WTC11 (cell line): ENCODE data around the gene ANO10. TPM values are rescaled to one million over a fixed set of nuclear protein-coding genes. Genes with fewer than 3 reads are reported as not detected.

Experiments used
- ATAC-seq: fragments of 200-7000 bp; cut with Tn5 transposase; 2 replicates; pipeline ENCODE4 v1.10.0; 2021; ENCODE audit warnings: mild to moderate bottlenecking, moderate library complexity
- CTCF ChIA-PET: fragments of 300-600 bp; sonication (Branson Sonifier 250); formaldehyde crosslinking; loops from one replicate; lab custom pipeline; 2021; ENCODE audit warnings: antibody characterized with exemption; lab: Charles Lee
- POLR2A ChIA-PET: fragments of 350-600 bp; sonication (Branson Sonifier 250); formaldehyde crosslinking; loops from one replicate; lab custom pipeline; 2021; ENCODE audit warnings: antibody characterized with exemption; lab: Charles Lee
- DNase-seq: peaks from one replicate; pipeline ENCODE4 v3.0.0; 2021; ENCODE audit warnings: low spot score
- H3K27ac Mint-ChIP-seq: 2 replicates; pipeline ENCODE4 v1.8.0; 2021; ENCODE audit warnings: mixed read lengths
- H3K27me3 Mint-ChIP-seq: 2 replicates; pipeline ENCODE4 v1.8.0; 2021; ENCODE audit warnings: low read depth, mild to moderate bottlenecking, moderate library complexity, mixed read lengths
- H3K36me3 Mint-ChIP-seq: 2 replicates; pipeline ENCODE4 v1.8.0; 2021; ENCODE audit warnings: mixed read lengths
- H3K4me1 Mint-ChIP-seq: 2 replicates; pipeline ENCODE4 v1.8.0; 2022; ENCODE audit warnings: mixed read lengths
- H3K4me3 Mint-ChIP-seq: 2 replicates; pipeline ENCODE4 v1.8.0; 2021; ENCODE audit warnings: mild to moderate bottlenecking, moderate library complexity, mixed read lengths
- H3K9me3 Mint-ChIP-seq: 2 replicates; pipeline ENCODE4 v1.8.0; 2021; ENCODE audit warnings: mixed read lengths
- ATF1 ChIP-seq: sonication (generic); formaldehyde crosslinking; IDR thresholded peaks from 2 replicates; pipeline ENCODE4 v1.8.1; 2023; ENCODE audit warnings: mild to moderate bottlenecking, moderate library complexity, missing genetic modification reagents
- EMX1 ChIP-seq: fragments of 250-450 bp; sonication (Bioruptor Pico); IDR thresholded peaks from 2 replicates; pipeline ENCODE4 v1.8.0; 2021; ENCODE audit warnings: mild to moderate bottlenecking
- IRF2 ChIP-seq: sonication (generic); formaldehyde crosslinking; IDR thresholded peaks from 2 replicates; pipeline ENCODE4 v1.8.0; 2022; ENCODE audit warnings: low read depth, missing genetic modification reagents, borderline replicate concordance
- JUN ChIP-seq: sonication (generic); formaldehyde crosslinking; IDR thresholded peaks from 2 replicates; pipeline ENCODE4 v1.8.0; 2023; ENCODE audit warnings: mild to moderate bottlenecking, missing genetic modification reagents
- NFYB ChIP-seq: sonication (generic); formaldehyde crosslinking; conservative IDR thresholded peaks from 2 replicates; pipeline ENCODE4 v1.8.0; 2022; ENCODE audit warnings: low read depth, missing genetic modification reagents
- NR2C2 ChIP-seq: sonication (generic); formaldehyde crosslinking; IDR thresholded peaks from 2 replicates; pipeline ENCODE4 v1.8.0; 2022; ENCODE audit warnings: mild to moderate bottlenecking, missing genetic modification reagents
- NR3C1 ChIP-seq: sonication (generic); formaldehyde crosslinking; conservative IDR thresholded peaks from 2 replicates; pipeline ENCODE4 v1.8.1; 2023; ENCODE audit warnings: low read depth, mild to moderate bottlenecking, missing genetic modification reagents
- OVOL2 ChIP-seq: fragments of 250-450 bp; sonication (Bioruptor Pico); IDR thresholded peaks from 2 replicates; pipeline ENCODE4 v1.9.0; 2021; ENCODE audit warnings: mild to moderate bottlenecking, borderline replicate concordance
- SMAD4 ChIP-seq: sonication (generic); formaldehyde crosslinking; IDR thresholded peaks from 2 replicates; pipeline ENCODE4 v1.8.0; 2022; ENCODE audit warnings: mild to moderate bottlenecking, missing genetic modification reagents
- SOX15 ChIP-seq: fragments of 250-450 bp; sonication (Bioruptor Pico); IDR thresholded peaks from 2 replicates; pipeline ENCODE4 v1.9.0; 2021; ENCODE audit warnings: mild to moderate bottlenecking
- ZBTB21 ChIP-seq: sonication (generic); formaldehyde crosslinking; IDR thresholded peaks from 2 replicates; pipeline ENCODE4 v1.8.1; 2023; ENCODE audit warnings: mild to moderate bottlenecking, missing genetic modification reagents, borderline replicate concordance
- ZNF219 ChIP-seq: sonication (generic); formaldehyde crosslinking; IDR thresholded peaks from 2 replicates; pipeline ENCODE4 v1.8.0; 2023; ENCODE audit warnings: missing genetic modification reagents, mild to moderate bottlenecking, borderline replicate concordance
- ZNF232 ChIP-seq: sonication (generic); formaldehyde crosslinking; IDR thresholded peaks from 2 replicates; pipeline ENCODE4 v1.8.0; 2022; ENCODE audit warnings: mild to moderate bottlenecking, missing genetic modification reagents
- ZNF423 ChIP-seq: fragments of 250-450 bp; sonication (Bioruptor Pico); IDR thresholded peaks from 2 replicates; pipeline ENCODE4 v2.1.2; 2022; ENCODE audit warnings: mild to moderate bottlenecking, moderate library complexity
- total RNA-seq: library from RNA; stranded (reverse); gene quantifications from 3 replicates; pipeline ENCODE4 v1.2.3, GENCODE V29; 2021
- TF ChIP-seq, protein P1 (sequence below): fragments of 250-450 bp; sonication (Bioruptor Pico); conservative IDR thresholded peaks from 2 replicates; pipeline ENCODE4 v1.9.0; 2021; ENCODE audit warnings: mild to moderate bottlenecking
- TF ChIP-seq, protein P2 (sequence below): sonication (generic); formaldehyde crosslinking; IDR thresholded peaks from 2 replicates; pipeline ENCODE4 v1.8.0; 2023; ENCODE audit warnings: mild to moderate bottlenecking, missing genetic modification reagents
- TF ChIP-seq, protein P3 (sequence below): sonication (generic); formaldehyde crosslinking; IDR thresholded peaks from 2 replicates; pipeline ENCODE4 v1.8.1; 2022; ENCODE audit warnings: low read depth, mild to moderate bottlenecking, moderate library complexity, missing genetic modification reagents, borderline replicate concordance
- TF ChIP-seq, protein P4 (sequence below): sonication (generic); formaldehyde crosslinking; IDR thresholded peaks from 2 replicates; pipeline ENCODE4 v1.8.1; 2023; ENCODE audit warnings: mild to moderate bottlenecking, missing genetic modification reagents

The ANO10 gene
- total RNA-seq, 1 experiment from 2014 or later = 35.1 TPM

- Mint-ChIP-seq H3K9me3 (peaks cover 21% of the 10 kb centered on the region), H3K36me3 (peaks cover 26% of the 10 kb centered on the region), H3K4me3 (no peak overlapping the region), H3K27me3 (no peaks in the 10 kb centered on the region), H3K4me1 (no peaks in the 10 kb centered on the region; the same call in 1 of the 2 replicates)
- ATAC-seq (no peak), DNase-seq (no peak)
- CTCF ChIA-PET = no interaction called here
- TF ChIP-seq NFYB (no peak), NR3C1 (CRISPR knock-in tag) (no peak), JUN (CRISPR knock-in tag) (no peak), ZNF423 (CRISPR knock-in tag) (no peak)
- TF ChIP-seq, protein P1, sequence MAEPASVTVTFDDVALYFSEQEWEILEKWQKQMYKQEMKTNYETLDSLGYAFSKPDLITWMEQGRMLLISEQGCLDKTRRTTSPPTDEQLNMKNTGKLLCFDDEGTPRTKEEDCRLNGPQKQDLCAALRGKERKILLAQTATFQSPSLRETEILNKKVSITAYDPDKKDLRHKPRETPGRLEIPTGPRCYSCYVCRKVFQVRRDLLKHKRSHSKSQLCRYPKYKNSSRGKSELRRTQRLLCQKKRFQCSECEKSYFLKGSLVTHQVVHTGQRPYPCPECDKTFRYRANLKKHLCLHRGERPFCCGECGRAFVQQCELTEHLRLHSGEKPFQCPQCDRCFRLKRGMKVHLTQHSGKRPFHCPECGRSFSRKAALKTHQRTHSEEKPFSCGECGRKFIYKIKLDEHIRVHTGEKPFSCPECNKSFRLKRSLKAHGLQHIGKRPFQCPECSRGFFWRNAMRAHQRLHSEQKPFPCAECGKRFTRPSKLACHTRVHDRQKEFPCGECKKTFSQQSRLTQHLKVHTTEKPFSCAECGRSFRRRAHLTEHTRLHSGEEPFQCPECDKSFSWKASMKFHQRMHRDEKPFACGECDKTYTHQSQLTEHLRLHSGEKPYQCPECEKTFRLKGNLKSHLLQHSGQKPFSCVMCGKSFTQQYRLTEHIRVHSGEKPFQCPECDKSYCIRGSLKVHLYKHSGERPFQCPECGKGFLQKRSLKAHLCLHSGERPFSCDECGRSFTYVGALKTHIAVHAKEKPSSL (CRISPR knock-in tag) = no peak
- TF ChIP-seq, all 79 proteins: peak for 0
- no peak overlapping the region for H3K27ac Mint-ChIP-seq
- POLR2A ChIA-PET = no interaction called here
Observed at GRCh38 chr3:43331381-43331780, 290.4 kb downstream of the ANO10 start.

GRCh38 chr3:43330981-43331380, 290.8 kb downstream of the ANO10 start:
- peaks cover 22% of the 10 kb centered on the region for H3K36me3 Mint-ChIP-seq
- DNase-seq (no peak), ATAC-seq (no peak)
- H3K27me3 Mint-ChIP-seq = no peaks in the 10 kb centered on the region
- ChIA-PET POLR2A (no interaction called here), CTCF (no interaction called here)
- no peak overlapping the region for H3K27ac Mint-ChIP-seq
- H3K4me3 Mint-ChIP-seq = no peak overlapping the region
- peaks cover 17% of the 10 kb centered on the region for H3K9me3 Mint-ChIP-seq
- no peak for TF ChIP-seq ATF1 (CRISPR knock-in tag)
- TF ChIP-seq OVOL2 = no peak
- TF ChIP-seq, protein P2, sequence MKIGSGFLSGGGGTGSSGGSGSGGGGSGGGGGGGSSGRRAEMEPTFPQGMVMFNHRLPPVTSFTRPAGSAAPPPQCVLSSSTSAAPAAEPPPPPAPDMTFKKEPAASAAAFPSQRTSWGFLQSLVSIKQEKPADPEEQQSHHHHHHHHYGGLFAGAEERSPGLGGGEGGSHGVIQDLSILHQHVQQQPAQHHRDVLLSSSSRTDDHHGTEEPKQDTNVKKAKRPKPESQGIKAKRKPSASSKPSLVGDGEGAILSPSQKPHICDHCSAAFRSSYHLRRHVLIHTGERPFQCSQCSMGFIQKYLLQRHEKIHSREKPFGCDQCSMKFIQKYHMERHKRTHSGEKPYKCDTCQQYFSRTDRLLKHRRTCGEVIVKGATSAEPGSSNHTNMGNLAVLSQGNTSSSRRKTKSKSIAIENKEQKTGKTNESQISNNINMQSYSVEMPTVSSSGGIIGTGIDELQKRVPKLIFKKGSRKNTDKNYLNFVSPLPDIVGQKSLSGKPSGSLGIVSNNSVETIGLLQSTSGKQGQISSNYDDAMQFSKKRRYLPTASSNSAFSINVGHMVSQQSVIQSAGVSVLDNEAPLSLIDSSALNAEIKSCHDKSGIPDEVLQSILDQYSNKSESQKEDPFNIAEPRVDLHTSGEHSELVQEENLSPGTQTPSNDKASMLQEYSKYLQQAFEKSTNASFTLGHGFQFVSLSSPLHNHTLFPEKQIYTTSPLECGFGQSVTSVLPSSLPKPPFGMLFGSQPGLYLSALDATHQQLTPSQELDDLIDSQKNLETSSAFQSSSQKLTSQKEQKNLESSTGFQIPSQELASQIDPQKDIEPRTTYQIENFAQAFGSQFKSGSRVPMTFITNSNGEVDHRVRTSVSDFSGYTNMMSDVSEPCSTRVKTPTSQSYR (CRISPR knock-in tag) = no peak
- no peak for TF ChIP-seq ZBTB21
- no peak for TF ChIP-seq IRF2 (CRISPR knock-in tag)
- no peak for TF ChIP-seq ZNF219 (CRISPR knock-in tag)
- no peak for TF ChIP-seq EMX1 (CRISPR knock-in tag)
- TF ChIP-seq SMAD4 (CRISPR knock-in tag) = no peak
- TF ChIP-seq SOX15 (CRISPR knock-in tag) = no peak
- TF ChIP-seq NR2C2 = no peak
- TF ChIP-seq, protein P3, sequence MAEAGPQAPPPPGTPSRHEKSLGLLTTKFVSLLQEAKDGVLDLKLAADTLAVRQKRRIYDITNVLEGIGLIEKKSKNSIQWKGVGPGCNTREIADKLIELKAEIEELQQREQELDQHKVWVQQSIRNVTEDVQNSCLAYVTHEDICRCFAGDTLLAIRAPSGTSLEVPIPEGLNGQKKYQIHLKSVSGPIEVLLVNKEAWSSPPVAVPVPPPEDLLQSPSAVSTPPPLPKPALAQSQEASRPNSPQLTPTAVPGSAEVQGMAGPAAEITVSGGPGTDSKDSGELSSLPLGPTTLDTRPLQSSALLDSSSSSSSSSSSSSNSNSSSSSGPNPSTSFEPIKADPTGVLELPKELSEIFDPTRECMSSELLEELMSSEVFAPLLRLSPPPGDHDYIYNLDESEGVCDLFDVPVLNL = no peak
- TF ChIP-seq ZNF232 (CRISPR knock-in tag) = no peak
- TF ChIP-seq, protein P4, sequence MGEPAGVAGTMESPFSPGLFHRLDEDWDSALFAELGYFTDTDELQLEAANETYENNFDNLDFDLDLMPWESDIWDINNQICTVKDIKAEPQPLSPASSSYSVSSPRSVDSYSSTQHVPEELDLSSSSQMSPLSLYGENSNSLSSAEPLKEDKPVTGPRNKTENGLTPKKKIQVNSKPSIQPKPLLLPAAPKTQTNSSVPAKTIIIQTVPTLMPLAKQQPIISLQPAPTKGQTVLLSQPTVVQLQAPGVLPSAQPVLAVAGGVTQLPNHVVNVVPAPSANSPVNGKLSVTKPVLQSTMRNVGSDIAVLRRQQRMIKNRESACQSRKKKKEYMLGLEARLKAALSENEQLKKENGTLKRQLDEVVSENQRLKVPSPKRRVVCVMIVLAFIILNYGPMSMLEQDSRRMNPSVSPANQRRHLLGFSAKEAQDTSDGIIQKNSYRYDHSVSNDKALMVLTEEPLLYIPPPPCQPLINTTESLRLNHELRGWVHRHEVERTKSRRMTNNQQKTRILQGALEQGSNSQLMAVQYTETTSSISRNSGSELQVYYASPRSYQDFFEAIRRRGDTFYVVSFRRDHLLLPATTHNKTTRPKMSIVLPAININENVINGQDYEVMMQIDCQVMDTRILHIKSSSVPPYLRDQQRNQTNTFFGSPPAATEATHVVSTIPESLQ (CRISPR knock-in tag) = no peak
- H3K4me1 Mint-ChIP-seq = no peaks in the 10 kb centered on the region; the same call in 1 of the 2 replicates
